GM18868 (cell line): ENCODE data around the gene DPYSL4.
"Not testable (repeated sequence)": the region's sequence is repeated elsewhere in the genome, so short reads cannot be mapped to it uniquely, and the experiment has no call there.

Experiments
- ATAC-seq: cut with Tn5 transposase; IDR thresholded peaks from one replicate; pipeline ENCODE4 v1.9.1; 2021; ENCODE audit warnings: mild to moderate bottlenecking, moderate library complexity; ENCODE audit not compliant: unreplicated experiment

DPYSL4 gene

GRCh38 chr10:132205650-132206376 is 19.1 kb downstream of the DPYSL4 start:
- no peak for ATAC-seq

GRCh38 chr10:132206377-132206745 is 19.6 kb downstream of the DPYSL4 start:
- no peak for ATAC-seq

GRCh38 chr10:132206806-132207535 is 20.2 kb downstream of the DPYSL4 start:
- ATAC-seq = no peak

GRCh38 chr10:132207536-132208461 is 21.1 kb downstream of the DPYSL4 start:
- no peak for ATAC-seq

- no peak for ATAC-seq
Measured at GRCh38 chr10:132208462-132209050, 21.8 kb downstream of the DPYSL4 start.

- ATAC-seq = no peak
Measured at GRCh38 chr10:132209130-132209529, 22.4 kb downstream of the DPYSL4 start.

- no peak for ATAC-seq
Measured at GRCh38 chr10:132209978-132210530, 23.3 kb downstream of the DPYSL4 start.

- no peak for ATAC-seq
Measured at GRCh38 chr10:132210766-132211165, 24.0 kb downstream of the DPYSL4 start.

- ATAC-seq = no peak
Measured at GRCh38 chr10:132211246-132211645, 24.5 kb downstream of the DPYSL4 start.

- ATAC-seq = no peak
Measured at GRCh38 chr10:132212816-132213215, 26.1 kb downstream of the DPYSL4 start.

- no peak for ATAC-seq
Measured at GRCh38 chr10:132213917-132214316, 27.2 kb downstream of the DPYSL4 start.

GRCh38 chr10:132216441-132216840 is 29.7 kb downstream of the DPYSL4 start:
- not testable (repeated sequence) for ATAC-seq

- no peak for ATAC-seq
Measured at GRCh38 chr10:132219486-132219885, 32.7 kb downstream of the DPYSL4 start.

- ATAC-seq = no peak
Measured at GRCh38 chr10:132220061-132220460, 33.3 kb downstream of the DPYSL4 start.

- not testable (repeated sequence) for ATAC-seq
Measured at GRCh38 chr10:132220996-132221395, 34.2 kb downstream of the DPYSL4 start.

- ATAC-seq = no peak
Measured at GRCh38 chr10:132222726-132223125, 36.0 kb downstream of the DPYSL4 start.

- ATAC-seq = peak; percentile 97
Measured at GRCh38 chr10:132223156-132223590, 36.4 kb downstream of the DPYSL4 start.

- no peak for ATAC-seq
Measured at GRCh38 chr10:132223611-132224342, 37.0 kb downstream of the DPYSL4 start.

- ATAC-seq = no peak
Measured at GRCh38 chr10:132224343-132225072, 37.8 kb downstream of the DPYSL4 start.
